ENCODE results near the gene MAP3K6.

MAP3K6 gene

GRCh38 chr1:27372022-27372807, 5.5 kb upstream of the MAP3K6 start:
- no peak for FAIRE-seq

GRCh38 chr1:27368869-27369582, 2.3 kb upstream of the MAP3K6 start:
- FAIRE-seq, result no peak

DNA sequence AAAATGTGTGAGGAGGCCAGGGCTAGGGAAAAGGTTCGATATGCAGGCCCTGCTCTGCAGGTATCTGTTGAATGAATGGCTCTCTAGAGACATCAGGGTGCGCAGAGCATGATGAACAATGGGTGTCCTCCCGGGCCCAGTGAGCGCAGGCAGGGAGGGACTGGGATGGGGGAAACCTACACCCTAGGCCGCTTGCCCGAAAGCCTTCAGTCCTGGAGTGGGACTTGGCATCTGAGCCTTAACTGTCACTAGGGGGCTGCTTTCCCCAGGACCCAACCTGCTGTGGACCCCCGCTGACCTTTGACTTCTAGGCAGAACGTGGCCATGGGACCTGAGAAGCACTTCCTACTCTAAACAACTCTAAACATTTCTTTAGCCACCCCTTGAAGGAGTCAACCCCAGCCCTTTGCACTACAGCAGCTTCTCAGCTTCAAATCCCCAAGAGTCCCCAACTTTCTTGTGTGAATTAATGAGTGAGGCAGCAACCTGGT, 444 bp upstream of the MAP3K6 start:
- FAIRE-seq, result no peak

DNA sequence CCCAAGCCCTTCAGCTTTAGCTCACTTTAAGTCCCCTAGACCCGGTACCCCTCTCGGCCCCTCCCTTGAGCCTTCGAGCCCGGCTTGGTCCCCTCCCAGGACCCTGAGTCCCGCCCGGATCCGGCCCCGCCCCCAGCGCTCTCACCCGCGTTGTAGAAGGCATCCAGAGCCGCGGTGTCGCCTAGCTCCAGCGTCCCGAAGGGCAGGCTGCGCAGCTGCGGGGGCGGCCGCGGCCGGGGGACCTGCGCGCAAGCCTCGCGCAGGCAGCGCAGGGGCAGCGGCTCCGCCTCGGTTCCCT, 699 bp downstream of the MAP3K6 start:
- no peak for FAIRE-seq

GRCh38 chr1:27365372-27366112, 1.2 kb downstream of the MAP3K6 start:
- no peak for FAIRE-seq

GRCh38 chr1:27364696-27365371, 1.9 kb downstream of the MAP3K6 start:
- no peak for FAIRE-seq

DNA sequence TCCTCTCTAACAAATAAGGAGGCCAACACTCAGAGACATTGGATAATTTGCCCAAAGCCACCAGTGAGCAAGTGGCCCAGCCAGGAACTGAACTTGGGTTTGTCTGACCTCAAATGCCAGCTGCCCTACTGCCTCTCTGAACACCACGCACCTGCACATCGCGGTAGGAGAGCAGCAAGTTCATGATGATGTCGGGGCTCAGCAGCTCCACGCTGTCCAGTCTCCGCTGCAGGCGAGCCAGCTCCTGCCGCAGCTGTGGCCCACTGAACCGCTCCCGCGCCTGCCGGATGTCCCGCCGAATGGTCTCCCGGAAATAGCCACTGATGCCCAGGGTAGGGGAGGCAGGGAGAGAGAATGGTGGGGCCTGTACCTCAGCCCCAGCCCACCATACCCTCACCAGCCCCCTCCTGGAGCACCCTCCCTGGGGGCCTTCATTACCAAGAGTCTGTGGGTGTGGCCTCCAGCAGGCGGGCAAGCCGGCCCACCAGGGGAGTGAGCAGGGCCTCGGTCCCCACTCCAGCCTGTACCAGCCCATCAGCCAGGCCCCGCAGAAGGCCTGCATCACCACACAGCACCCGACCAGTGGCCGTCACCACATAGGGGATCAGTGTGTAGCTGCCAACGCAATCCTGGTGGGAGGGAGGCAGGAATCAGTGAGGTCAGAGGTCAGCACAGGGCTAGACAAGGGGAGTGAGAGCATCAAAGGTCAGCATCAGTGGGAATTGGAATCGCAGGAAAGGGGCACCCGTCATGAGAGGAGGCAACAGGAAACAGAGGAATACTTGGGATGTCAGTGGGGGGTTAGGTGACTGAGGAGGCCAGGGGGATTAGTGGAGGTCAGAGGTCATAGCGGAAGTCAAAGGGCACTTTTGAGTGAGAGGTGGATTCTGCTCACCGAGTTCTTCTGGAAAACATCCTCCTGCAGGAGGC, 2.7 kb downstream of the MAP3K6 start:
- no peak for FAIRE-seq

GRCh38 chr1:27361553-27361952, 5.2 kb downstream of the MAP3K6 start:
- no peak for FAIRE-seq

DNA sequence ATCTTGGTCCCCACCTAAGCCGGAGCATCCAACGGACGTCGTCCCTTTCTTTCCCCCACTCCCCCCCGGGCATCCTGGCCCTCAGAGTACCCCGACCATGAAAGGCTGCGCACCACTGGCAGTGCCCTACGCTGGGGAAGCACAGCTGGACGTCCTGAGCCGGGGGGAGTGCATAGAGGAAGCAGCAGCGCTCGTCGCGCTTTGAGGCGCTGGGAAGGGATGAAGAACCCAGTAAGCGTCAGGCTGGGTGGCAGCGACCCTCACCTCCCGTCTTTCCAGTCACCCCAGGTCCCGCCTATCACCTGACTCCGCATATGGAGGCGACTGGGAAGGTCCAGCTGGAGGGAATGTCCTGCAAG, 5.7 kb downstream of the MAP3K6 start:
- no peak for FAIRE-seq

DNA sequence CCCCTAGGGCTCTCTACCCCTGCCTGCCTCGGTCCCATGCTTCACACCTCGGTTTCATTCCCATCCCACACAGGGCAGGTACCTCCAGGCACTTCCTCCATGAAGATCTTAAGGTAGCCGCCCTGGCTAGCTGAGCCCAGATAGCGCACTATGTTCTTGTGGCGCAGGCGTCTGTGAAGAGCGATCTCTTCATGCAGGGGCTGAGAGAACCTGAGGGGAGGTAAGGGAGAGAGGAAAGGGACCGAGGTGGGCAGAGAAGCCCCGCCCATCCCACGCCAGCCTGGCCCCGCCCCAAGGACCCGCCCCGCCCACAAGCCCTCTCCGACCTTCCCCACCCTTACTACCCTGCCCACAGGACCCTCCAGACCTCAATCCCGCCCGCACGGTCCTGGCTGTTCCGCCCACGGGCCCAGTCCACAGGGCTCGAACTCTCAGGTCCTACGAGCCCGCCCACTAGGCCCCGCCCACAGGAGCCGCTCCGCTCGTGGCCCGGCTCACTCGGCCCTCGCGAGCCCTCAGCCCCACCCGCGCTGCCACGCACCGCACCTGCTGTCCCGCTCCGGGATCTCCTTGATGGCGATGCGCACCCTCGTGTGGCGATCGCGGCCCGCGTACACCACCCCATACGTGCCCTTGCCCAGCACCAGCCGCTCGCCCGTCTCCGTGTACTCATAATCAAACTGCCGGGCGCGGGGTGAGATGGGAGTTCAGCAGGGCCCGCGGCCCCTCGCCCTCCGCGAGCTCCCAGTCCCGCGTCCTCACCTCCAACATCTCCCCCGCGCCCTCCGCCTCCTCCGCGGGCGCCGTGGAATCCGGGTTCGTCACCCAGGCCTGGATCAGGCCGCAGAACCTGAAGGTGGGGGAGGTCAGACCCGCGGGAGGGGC, 6.4 kb downstream of the MAP3K6 start:
- no peak for FAIRE-seq

DNA sequence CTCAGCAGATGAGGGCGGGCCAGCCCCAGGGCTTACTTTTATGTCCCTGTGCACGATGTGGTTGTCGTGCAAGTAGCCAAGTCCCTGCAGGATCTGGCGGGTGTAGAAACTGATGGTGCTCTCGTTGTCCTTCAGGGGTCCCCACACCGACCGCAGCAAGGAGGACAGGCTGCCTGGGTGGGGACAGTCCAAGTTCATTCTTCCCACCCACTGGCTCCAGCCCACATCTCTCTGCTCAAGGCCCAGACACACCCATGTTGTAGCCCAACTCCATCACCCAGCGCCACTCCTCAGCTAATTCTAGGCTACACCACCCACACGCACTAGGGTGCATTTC, 7.0 kb downstream of the MAP3K6 start:
- FAIRE-seq, result no peak

DNA sequence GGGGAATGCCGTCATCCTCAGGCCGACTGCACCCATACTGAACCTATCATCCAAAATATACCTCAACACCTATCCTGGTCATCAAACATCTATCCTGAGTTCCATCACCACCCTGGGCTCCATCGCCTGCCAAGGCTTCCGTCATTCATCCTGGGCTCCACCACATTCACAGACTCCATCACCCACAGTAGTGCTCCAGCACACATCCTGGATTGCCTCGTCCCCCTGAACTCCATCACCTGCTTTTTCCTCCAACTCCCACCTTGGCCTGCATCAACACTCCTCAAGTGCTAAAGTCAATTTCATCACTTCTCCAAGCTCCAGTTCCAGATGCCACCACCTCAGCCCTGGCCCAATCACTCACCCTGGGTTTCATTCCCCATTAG, 7.8 kb downstream of the MAP3K6 start:
- no peak for FAIRE-seq

DNA sequence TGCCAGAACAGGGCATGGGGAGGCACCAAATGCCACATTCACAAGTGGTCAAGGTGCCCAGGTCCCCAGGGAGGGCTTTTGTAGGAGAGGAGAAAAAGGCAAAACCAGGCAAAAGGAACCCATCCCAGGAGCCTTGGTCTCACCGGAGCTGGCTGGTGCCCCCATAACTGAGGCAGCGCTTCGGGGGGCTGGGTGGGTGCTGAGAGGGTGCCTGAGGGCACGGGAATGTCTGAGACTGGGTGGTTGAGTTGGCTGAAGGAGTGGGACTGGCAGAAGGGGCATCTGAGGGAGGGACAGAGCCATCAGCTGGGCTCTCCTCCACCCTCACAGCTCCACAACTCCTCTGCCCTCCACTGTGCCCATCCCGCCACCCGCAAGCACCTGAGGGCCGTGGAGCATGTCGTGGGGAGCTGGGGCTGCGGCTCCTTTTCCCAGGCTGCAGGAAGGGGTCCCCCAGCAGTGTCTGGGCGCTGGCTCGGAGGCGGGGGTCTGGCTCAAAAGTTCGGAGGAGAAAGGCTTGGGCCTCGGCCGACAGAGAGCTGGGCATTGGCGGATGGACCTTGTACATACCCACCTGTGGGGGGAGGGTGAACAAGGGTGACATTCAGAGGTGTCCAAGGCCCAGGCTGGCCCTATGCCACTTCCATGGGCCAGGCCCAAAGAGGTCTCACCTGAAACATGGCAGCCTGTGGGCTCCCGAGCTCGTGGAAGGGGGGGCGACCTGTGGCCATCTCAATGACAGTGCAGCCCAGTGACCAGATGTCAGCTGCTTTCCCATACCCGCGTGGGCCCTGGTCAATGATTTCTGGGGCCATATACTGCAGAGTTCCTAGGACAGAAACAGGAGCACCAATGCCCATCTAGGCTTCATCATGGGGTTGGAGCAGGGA, 8.5 kb downstream of the MAP3K6 start:
- FAIRE-seq, result no peak

- FAIRE-seq, result no peak
Observed at GRCh38 chr1:27357281-27358037, 9.3 kb downstream of the MAP3K6 start.

DNA sequence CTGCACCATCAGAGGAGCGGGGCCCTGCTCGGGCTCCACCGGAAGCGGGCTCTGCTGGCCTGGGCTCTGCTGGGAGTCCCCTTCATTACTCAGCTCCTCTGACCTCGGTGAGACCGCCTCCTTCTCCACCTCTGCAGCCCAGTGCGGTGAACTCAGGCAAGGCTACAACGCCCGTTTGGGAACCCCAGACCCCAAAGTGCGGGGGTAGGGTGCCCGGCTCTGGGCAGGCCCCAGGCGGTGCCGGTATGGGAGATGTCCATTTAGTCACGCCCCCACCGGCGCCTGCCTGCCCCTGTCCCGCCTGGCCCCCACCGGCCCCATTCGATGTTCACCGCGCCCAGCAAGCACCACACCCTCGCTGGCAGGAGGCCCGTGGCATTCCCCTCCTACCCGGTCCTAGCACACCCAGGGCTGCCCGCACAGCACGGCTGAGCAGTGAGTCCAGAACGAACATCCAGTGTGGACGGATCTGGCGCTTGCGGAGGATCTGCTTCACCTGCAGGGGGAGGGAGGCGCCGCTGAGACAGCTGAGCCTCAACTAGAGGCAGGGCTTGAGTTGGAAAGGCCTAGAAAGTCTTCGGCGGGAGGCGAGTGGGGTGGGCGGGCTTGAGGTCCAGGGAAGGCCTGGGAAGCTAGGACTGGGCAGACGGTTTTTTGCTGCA, 10.0 kb downstream of the MAP3K6 start:
- FAIRE-seq, result no peak

GRCh38 chr1:27356277-27356618, 10.5 kb downstream of the MAP3K6 start:
- no peak for FAIRE-seq

DNA sequence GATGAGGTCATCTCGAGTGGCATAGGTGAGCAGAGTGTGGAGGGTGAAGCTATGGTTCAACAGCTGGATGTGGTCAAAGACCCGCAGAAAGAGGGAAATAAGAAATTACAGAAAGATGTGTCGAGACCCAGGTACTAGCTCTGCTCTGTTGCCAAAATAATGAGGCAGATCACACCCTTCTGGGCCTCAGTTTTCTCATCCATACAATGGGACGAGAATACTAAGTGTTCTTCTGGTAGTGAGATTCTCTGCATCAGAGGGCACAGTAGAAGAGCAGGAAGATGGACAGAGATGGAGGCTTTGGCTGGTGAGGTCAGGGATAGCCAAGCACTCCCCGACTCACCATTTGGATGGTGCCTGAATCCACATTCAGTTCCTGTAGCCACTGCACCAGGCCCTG, 11.1 kb downstream of the MAP3K6 start:
- no peak for FAIRE-seq

GRCh38 chr1:27353629-27354028, 13.1 kb downstream of the MAP3K6 start:
- FAIRE-seq, result no peak

- FAIRE-seq, result no peak
Observed at GRCh38 chr1:27353166-27353565, 13.6 kb downstream of the MAP3K6 start.
